SK-N-SH (cell line): ENCODE results near the gene TEAD3. TPM values are rescaled to one million over a fixed set of nuclear protein-coding genes. Genes with fewer than 3 reads are reported as not detected.
"Not testable (repeated sequence)": the region's sequence is repeated elsewhere in the genome, so short reads cannot be mapped to it uniquely, and the experiment has no call there.

Experiments used
- CTCF ChIA-PET: fragments of 300-600, 350-600 bp; formaldehyde crosslinking; extraction: SDS; loops from one replicate; lab custom pipeline; 2021; lab: Yijun Ruan, JAX
- POLR2A ChIA-PET: fragments of 350-600 bp; sonication (Branson Sonifier 250); formaldehyde crosslinking; extraction: SDS; loops from one replicate; lab custom pipeline; 2020; ENCODE audit warnings: antibody characterized with exemption, inconsistent platforms; lab: Yijun Ruan, JAX
- DNase-seq: peaks from one replicate; pipeline ENCODE4 v3.0.0; 2012
- H2AFZ ChIP-seq: fragments of 200-600 bp; sonication (generic); 2 replicates; pipeline ENCODE4 v1.8.1; 2016; ENCODE audit warnings: antibody characterized with exemption, mild to moderate bottlenecking, low read depth
- H3F3A ChIP-seq: fragments of 200-600 bp; sonication (generic); replicated peaks from 2 replicates; pipeline ENCODE3; 2016; ENCODE audit warnings: antibody characterized with exemption, mild to moderate bottlenecking; ENCODE audit not compliant: insufficient read depth
- H3K27ac ChIP-seq, 2 experiments: fragments of 200-500 bp in 1 of 2; fragments of 200-600 bp in 1 of 2; sonication (Bioruptor generic) in 1 of 2; sonication (generic), shearing (Covaris generic) in 1 of 2; 2 replicates each; pipeline versions ENCODE4 v1.5.1 to v1.6.1; 2014 to 2016; ENCODE audit warnings: low read depth in 2 of 2, inconsistent platforms in 1 of 2, low read length in 1 of 2, mild to moderate bottlenecking in 1 of 2, mixed read lengths in 1 of 2
- H3K27me3 ChIP-seq: fragments of 200-600 bp; sonication (generic), shearing (Covaris generic); 2 replicates; pipeline ENCODE4 v1.6.1; 2016; ENCODE audit warnings: mixed run types; ENCODE audit not compliant: insufficient read depth
- H3K36me3 ChIP-seq, 2 experiments: fragments of 200-500 bp in 1 of 2; fragments of 200-600 bp in 1 of 2; sonication (Bioruptor generic) in 1 of 2; sonication (generic) in 1 of 2; replicated peaks in 1 of 2; 2 replicates each; pipeline versions ENCODE3 to v1.5.1; 2014 to 2016; ENCODE audit warnings: low read length in 1 of 2, mild to moderate bottlenecking in 1 of 2; ENCODE audit not compliant: insufficient read depth in 2 of 2, control insufficient read depth in 1 of 2
- H3K4me1 ChIP-seq, 2 experiments: fragments of 200-500 bp in 1 of 2; fragments of 200-600 bp in 1 of 2; sonication (Bioruptor generic) in 1 of 2; sonication (generic), shearing (Covaris generic) in 1 of 2; 2 replicates each; pipeline versions ENCODE4 v1.5.1 to v1.6.1; 2014 to 2016; ENCODE audit warnings: low read depth in 1 of 2, low read length in 1 of 2, mixed run types in 1 of 2; ENCODE audit not compliant: insufficient read depth in 2 of 2, control insufficient read depth in 1 of 2
- H3K4me2 ChIP-seq: fragments of 200-600 bp; sonication (generic), shearing (Covaris generic); 2 replicates; pipeline ENCODE4 v1.6.1; 2017; ENCODE audit warnings: mixed run types
- H3K4me3 ChIP-seq, 2 experiments: fragments of 200-500 bp in 1 of 2; fragments of 200-600 bp in 1 of 2; sonication (Bioruptor generic) in 1 of 2; sonication (generic), shearing (Covaris generic) in 1 of 2; 2 replicates each; pipeline versions ENCODE4 v1.5.1 to v1.8.1; 2014 to 2016; ENCODE audit warnings: low read depth in 2 of 2, inconsistent platforms in 1 of 2, low read length in 1 of 2, mild to moderate bottlenecking in 1 of 2, mixed read lengths in 1 of 2, moderate library complexity in 1 of 2
- H3K79me2 ChIP-seq: fragments of 200-600 bp; sonication (generic); 2 replicates; pipeline ENCODE4 v1.8.1; 2017; ENCODE audit warnings: mild to moderate bottlenecking; ENCODE audit not compliant: insufficient read depth
- H3K9ac ChIP-seq: fragments of 200-600 bp; sonication (generic); 2 replicates; pipeline ENCODE4 v1.6.1; 2017; ENCODE audit warnings: mixed run types
- H3K9me2 ChIP-seq: fragments of 200-600 bp; sonication (generic); 2 replicates; pipeline ENCODE4 v1.6.1; 2017; ENCODE audit warnings: mixed run types
- H3K9me3 ChIP-seq: fragments of 200-600 bp; sonication (generic); 2 replicates; pipeline ENCODE4 v1.6.1; 2017; ENCODE audit warnings: mixed run types, mild to moderate bottlenecking, moderate library complexity
- H4K20me1 ChIP-seq: fragments of 200-600 bp; sonication (generic); 2 replicates; pipeline ENCODE4 v1.6.1; 2017; ENCODE audit warnings: mild to moderate bottlenecking, mixed run types; ENCODE audit not compliant: insufficient read depth
- JUND ChIP-seq: IDR thresholded peaks from 2 replicates; pipeline ENCODE4 v1.4.0; 2012
- NRF1 ChIP-seq: IDR thresholded peaks from 2 replicates; pipeline ENCODE4 v1.6.1; 2012; ENCODE audit warnings: low read depth, mild to moderate bottlenecking, low read length
- RCOR1 ChIP-seq: fragments of 150-350 bp; IDR thresholded peaks from 2 replicates; pipeline ENCODE4 v1.6.1; 2017; ENCODE audit warnings: antibody characterized with exemption, low read length
- SMC3 ChIP-seq: IDR thresholded peaks from 2 replicates; pipeline ENCODE4 v1.6.1; 2012; ENCODE audit warnings: low read depth, low read length, improper control_type of control experiment
- TAF1 ChIP-seq: IDR thresholded peaks from 2 replicates; pipeline ENCODE4 v1.6.1; 2012; ENCODE audit warnings: low read depth, mild to moderate bottlenecking, low read length, moderate library complexity, borderline replicate concordance
- TEAD4 ChIP-seq: IDR thresholded peaks from 2 replicates; pipeline ENCODE4 v1.4.0; 2012; ENCODE audit warnings: mild to moderate bottlenecking, borderline replicate concordance; ENCODE audit not compliant: insufficient read depth
- WGBS: methylation state at CpG from one replicate; pipeline ENCODE4 v1.1.6; 2017; ENCODE audit warnings: low lambda C conversion rate; 5-methylcytosine and 5-hydroxymethylcytosine counted together
- polyA plus RNA-seq, 3 experiments: library from polyadenylated mRNA; depleted of rRNA; stranded (reverse); fragments of >200 nt; gene quantifications; 2 replicates each; pipeline ENCODE4 v1.2.3, GENCODE V29; 2012
- TF ChIP-seq, protein P1 (sequence below): fragments of 150-350 bp; IDR thresholded peaks from 2 replicates; pipeline ENCODE4 v1.6.1; 2016; ENCODE audit warnings: mild to moderate bottlenecking, low read depth, low read length
- TF ChIP-seq, protein P2 (sequence below): IDR thresholded peaks from 2 replicates; pipeline ENCODE4 v1.6.1; 2012; ENCODE audit warnings: mild to moderate bottlenecking, low read depth, low read length, moderate library complexity
- TF ChIP-seq, protein P3 (sequence below): fragments of 150-350 bp; IDR thresholded peaks from 2 replicates; pipeline ENCODE4 v1.6.1; 2017; ENCODE audit warnings: antibody characterized with exemption, low read length, low read depth, borderline replicate concordance
- TF ChIP-seq, protein P4 (sequence below): IDR thresholded peaks from 2 replicates; pipeline ENCODE4 v1.4.0; 2012; ENCODE audit warnings: low read depth

Gene TEAD3
- polyA plus RNA-seq, 1 of the 3 experiments (the other 2 are of a cell fraction): 7.1 TPM

DNA sequence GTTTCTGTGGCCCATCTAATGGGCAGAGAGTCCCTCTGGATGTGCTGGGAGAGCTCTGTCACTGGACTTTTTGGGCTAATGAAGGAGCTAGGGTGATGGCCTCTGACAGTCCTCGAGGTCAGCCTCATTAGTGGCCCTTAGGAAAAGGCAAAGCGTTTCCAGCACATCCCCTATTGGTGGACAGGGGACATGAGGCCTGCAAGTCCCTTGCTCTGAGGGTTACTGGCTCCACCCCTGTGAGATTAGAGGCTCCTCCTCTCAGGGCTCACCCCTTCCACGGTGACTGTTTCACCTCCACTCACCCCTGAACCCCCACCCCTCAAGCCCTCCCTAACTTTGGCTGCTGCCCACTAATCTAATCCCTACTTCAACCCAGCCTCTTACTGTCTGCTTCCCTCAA, 57.6 kb downstream of the TEAD3 start:
- POLR2A ChIA-PET: interaction anchor here (0.6 kb wide), 1 partner anchor 134 kb away, joined by 4 read pairs; no protein-coding TSS in a partner anchor
- no peaks in the 10 kb centered on the region for H4K20me1 ChIP-seq
- H3K27ac ChIP-seq: no peak overlapping the region
- no peak overlapping the region for H2AFZ ChIP-seq
- no peaks in the 10 kb centered on the region for H3K27me3 ChIP-seq
- H3K4me2 ChIP-seq: no peak overlapping the region
- no peak overlapping the region for H3K9ac ChIP-seq
- H3K4me3 ChIP-seq: no peak overlapping the region
- H3K4me1 ChIP-seq: peaks cover 0 to 2% of the 10 kb centered on the region in 2 experiments; a peak in 1 of 4 replicates
- no peaks in the 10 kb centered on the region for H3K79me2 ChIP-seq
- H3K9me2 ChIP-seq: no peaks in the 10 kb centered on the region
- H3F3A ChIP-seq: no peaks in the 10 kb centered on the region
- CTCF ChIA-PET: interaction anchor here (2.8 kb wide), 1 partner anchor 10 kb away, joined by 18 read pairs; no protein-coding TSS in a partner anchor
- no peak for DNase-seq
- WGBS: 0% methylated on average over 2 of the region's 3 CpGs
- no peaks in the 10 kb centered on the region for H3K36me3 ChIP-seq
- no peaks in the 10 kb centered on the region for H3K9me3 ChIP-seq
- TF ChIP-seq TAF1 (no peak), NRF1 (no peak), JUND (no peak), SMC3 (no peak), RCOR1 (no peak), TEAD4 (no peak)
- TF ChIP-seq, protein P1, sequence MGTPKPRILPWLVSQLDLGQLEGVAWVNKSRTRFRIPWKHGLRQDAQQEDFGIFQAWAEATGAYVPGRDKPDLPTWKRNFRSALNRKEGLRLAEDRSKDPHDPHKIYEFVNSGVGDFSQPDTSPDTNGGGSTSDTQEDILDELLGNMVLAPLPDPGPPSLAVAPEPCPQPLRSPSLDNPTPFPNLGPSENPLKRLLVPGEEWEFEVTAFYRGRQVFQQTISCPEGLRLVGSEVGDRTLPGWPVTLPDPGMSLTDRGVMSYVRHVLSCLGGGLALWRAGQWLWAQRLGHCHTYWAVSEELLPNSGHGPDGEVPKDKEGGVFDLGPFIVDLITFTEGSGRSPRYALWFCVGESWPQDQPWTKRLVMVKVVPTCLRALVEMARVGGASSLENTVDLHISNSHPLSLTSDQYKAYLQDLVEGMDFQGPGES: no peak
- TF ChIP-seq, protein P2, sequence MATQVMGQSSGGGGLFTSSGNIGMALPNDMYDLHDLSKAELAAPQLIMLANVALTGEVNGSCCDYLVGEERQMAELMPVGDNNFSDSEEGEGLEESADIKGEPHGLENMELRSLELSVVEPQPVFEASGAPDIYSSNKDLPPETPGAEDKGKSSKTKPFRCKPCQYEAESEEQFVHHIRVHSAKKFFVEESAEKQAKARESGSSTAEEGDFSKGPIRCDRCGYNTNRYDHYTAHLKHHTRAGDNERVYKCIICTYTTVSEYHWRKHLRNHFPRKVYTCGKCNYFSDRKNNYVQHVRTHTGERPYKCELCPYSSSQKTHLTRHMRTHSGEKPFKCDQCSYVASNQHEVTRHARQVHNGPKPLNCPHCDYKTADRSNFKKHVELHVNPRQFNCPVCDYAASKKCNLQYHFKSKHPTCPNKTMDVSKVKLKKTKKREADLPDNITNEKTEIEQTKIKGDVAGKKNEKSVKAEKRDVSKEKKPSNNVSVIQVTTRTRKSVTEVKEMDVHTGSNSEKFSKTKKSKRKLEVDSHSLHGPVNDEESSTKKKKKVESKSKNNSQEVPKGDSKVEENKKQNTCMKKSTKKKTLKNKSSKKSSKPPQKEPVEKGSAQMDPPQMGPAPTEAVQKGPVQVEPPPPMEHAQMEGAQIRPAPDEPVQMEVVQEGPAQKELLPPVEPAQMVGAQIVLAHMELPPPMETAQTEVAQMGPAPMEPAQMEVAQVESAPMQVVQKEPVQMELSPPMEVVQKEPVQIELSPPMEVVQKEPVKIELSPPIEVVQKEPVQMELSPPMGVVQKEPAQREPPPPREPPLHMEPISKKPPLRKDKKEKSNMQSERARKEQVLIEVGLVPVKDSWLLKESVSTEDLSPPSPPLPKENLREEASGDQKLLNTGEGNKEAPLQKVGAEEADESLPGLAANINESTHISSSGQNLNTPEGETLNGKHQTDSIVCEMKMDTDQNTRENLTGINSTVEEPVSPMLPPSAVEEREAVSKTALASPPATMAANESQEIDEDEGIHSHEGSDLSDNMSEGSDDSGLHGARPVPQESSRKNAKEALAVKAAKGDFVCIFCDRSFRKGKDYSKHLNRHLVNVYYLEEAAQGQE: no peak
- TF ChIP-seq, protein P3, sequence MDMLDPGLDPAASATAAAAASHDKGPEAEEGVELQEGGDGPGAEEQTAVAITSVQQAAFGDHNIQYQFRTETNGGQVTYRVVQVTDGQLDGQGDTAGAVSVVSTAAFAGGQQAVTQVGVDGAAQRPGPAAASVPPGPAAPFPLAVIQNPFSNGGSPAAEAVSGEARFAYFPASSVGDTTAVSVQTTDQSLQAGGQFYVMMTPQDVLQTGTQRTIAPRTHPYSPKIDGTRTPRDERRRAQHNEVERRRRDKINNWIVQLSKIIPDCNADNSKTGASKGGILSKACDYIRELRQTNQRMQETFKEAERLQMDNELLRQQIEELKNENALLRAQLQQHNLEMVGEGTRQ: no peak
- TF ChIP-seq, protein P4, sequence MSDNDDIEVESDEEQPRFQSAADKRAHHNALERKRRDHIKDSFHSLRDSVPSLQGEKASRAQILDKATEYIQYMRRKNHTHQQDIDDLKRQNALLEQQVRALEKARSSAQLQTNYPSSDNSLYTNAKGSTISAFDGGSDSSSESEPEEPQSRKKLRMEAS: no peak

DNA sequence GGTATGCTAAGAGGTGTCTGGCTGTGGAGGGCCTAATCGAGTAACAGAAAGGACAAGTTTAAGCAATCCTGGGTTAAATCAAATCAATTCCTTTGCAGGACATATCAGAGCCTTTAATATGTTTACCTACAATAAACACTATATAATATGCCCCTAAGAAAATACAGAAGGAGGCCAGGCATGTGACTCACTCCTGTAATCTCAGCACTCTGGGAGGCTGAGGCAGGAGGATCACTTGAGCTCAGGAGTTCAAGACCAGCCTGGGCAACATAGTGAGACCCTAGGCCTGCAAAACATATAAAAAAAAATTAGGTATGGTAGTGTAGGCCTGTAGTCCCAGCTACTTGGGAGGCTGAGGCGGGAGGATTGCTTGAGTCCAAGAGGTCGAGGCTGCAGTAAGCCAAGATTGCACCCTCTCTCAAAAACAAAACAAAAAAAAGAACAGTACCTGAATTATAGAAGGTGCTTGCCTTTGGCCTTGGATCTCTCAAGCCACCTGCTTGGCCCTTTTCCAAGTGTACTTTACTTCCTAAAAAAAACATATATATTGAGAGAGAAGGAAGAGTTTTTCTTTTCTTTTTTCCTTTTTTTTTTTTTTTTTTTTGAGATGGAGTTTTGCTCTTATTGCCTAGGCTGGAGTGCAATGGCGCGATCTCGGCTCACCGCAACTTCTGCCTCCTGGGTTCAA, 58.4 kb downstream of the TEAD3 start:
- not testable (repeated sequence) for H4K20me1 ChIP-seq, H3K4me2 ChIP-seq, H3K9me2 ChIP-seq, H3F3A ChIP-seq, DNase-seq, H3K27me3 ChIP-seq, H3K9ac ChIP-seq, H3K79me2 ChIP-seq, H3K4me1 ChIP-seq, H3K36me3 ChIP-seq, H3K4me3 ChIP-seq, H3K27ac ChIP-seq, H2AFZ ChIP-seq, H3K9me3 ChIP-seq
- 94% methylated on average over 7 of the region's 7 CpGs for WGBS
- ChIA-PET CTCF (interaction anchor here (2.8 kb wide), 1 partner anchor 10 kb away, joined by 18 read pairs; no protein-coding TSS in a partner anchor), POLR2A (interaction anchor here (0.6 kb wide), 1 partner anchor 135 kb away, joined by 4 read pairs; no protein-coding TSS in a partner anchor)
